ENCODE data around the gene KCNN1.

GRCh38 chr19:18043676-18044075 lies 76.8 kb downstream of the KCNN1 start:
- TF ChIP-seq MAX (IDR thresholded peaks at IDR 0.05; ENCODE audit: low read depth, low read length) (no peak), CTCF (IDR thresholded peaks at IDR 0.05; ENCODE audit: low read depth, low read length) (no peak)

Measured in NB4 (cell line).